HUES48 (cell line): ENCODE measurements around the gene PELO.
"Not testable (repeated sequence)": the region's sequence is repeated elsewhere in the genome, so short reads cannot be mapped to it uniquely, and the experiment has no call there.

Experiments used
- H3K27ac ChIP-seq: one replicate; pipeline ENCODE4 v1.7.0; 2013; ENCODE audit warnings: low read depth, low read length, inconsistent platforms
- H3K27me3 ChIP-seq: 2 replicates; pipeline ENCODE4 v1.6.1; 2013; ENCODE audit warnings: mild to moderate bottlenecking, low read length; ENCODE audit not compliant: control insufficient read depth, insufficient read depth
- H3K36me3 ChIP-seq: 2 replicates; pipeline ENCODE4 v1.6.1; 2013; ENCODE audit warnings: low read length; ENCODE audit not compliant: control insufficient read depth, insufficient read depth
- H3K4me1 ChIP-seq: 2 replicates; pipeline ENCODE4 v1.6.1; 2013; ENCODE audit warnings: mild to moderate bottlenecking, low read length; ENCODE audit not compliant: control insufficient read depth, insufficient read depth
- H3K4me3 ChIP-seq: 2 replicates; pipeline ENCODE4 v1.5.1; 2013; ENCODE audit warnings: mild to moderate bottlenecking, low read depth, low read length
- H3K9ac ChIP-seq: 2 replicates; pipeline ENCODE4 v1.6.1; 2013; ENCODE audit warnings: mild to moderate bottlenecking, low read depth, low read length, moderate library complexity
- H3K9me3 ChIP-seq: 2 replicates; pipeline ENCODE4 v1.6.1; 2013; ENCODE audit warnings: low read length; ENCODE audit not compliant: control insufficient read depth, insufficient read depth

Gene PELO

GRCh38 chr5:52810426-52810825 lies 22.7 kb downstream of the PELO start:
- Histone ChIP-seq H3K9ac (no peak overlapping the region), H3K27ac (no peak overlapping the region), H3K4me1 (no peaks in the 10 kb centered on the region; the same call in 1 of the 2 replicates)

DNA sequence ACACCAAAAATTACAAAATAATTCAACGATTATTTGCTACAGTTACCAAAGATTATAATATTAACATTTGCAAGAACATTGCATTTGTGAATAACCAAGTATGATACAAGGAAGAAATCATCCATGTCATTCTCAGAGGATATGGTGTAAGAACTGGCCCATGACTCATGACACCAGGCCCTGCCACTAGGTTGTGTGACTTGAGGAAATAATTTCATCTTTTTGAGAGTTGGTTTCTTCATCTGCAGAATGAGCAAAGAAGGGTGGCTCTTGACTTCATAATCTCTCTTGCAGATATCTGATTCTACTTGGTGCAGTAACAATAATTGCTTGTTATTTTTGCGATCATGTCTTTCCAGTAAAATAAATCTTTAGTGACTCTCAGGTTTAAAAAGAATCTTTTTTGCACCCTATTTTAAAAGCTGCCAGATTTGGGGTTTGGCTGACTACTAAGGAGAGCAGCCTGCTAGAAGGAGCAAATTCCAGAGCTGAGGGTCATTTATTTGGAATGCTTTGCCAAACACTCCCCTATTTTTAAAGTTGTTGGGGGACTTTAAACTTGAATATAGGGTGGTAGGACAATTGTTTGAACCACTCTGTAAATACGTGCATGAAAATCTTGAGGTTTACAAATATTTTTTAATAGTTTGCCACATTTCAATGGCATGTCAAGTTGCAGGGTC lies 23.5 kb downstream of the PELO start:
- H3K36me3 ChIP-seq, result no peaks in the 10 kb centered on the region
- no peaks in the 10 kb centered on the region for H3K9me3 ChIP-seq
- no peak overlapping the region for H3K9ac ChIP-seq
- H3K27ac ChIP-seq, result no peak overlapping the region
- no peaks in the 10 kb centered on the region for H3K27me3 ChIP-seq
- H3K4me1 ChIP-seq, result no peaks in the 10 kb centered on the region; the same call in 1 of the 2 replicates
- no peak overlapping the region for H3K4me3 ChIP-seq

More at GRCh38 chr5:52810426-52810825, 22.7 kb downstream of the PELO start:
- Histone ChIP-seq H3K36me3 (no peaks in the 10 kb centered on the region), H3K27me3 (no peaks in the 10 kb centered on the region), H3K9me3 (no peaks in the 10 kb centered on the region), H3K4me3 (no peak overlapping the region)

- Histone ChIP-seq H3K27ac (no peak overlapping the region), H3K27me3 (no peaks in the 10 kb centered on the region), H3K9me3 (no peaks in the 10 kb centered on the region), H3K9ac (no peak overlapping the region), H3K4me3 (no peak overlapping the region), H3K4me1 (peaks cover 17% of the 10 kb centered on the region), H3K36me3 (no peaks in the 10 kb centered on the region)
These were observed 26.8 kb downstream of the PELO start for GRCh38 chr5:52814352-52815148.

GRCh38 chr5:52817818-52818217 lies 30.1 kb downstream of the PELO start:
- H3K4me1 ChIP-seq, result peaks cover 17% of the 10 kb centered on the region
- H3K36me3 ChIP-seq, result no peaks in the 10 kb centered on the region
- H3K9me3 ChIP-seq, result no peaks in the 10 kb centered on the region
- H3K27me3 ChIP-seq, result no peaks in the 10 kb centered on the region
- no peak overlapping the region for H3K9ac ChIP-seq
- H3K27ac ChIP-seq, result no peak overlapping the region
- no peak overlapping the region for H3K4me3 ChIP-seq

GRCh38 chr5:52818360-52818759 lies 30.6 kb downstream of the PELO start:
- no peaks in the 10 kb centered on the region for H3K9me3 ChIP-seq
- H3K9ac ChIP-seq, result no peak overlapping the region
- no peaks in the 10 kb centered on the region for H3K27me3 ChIP-seq
- peaks cover 17% of the 10 kb centered on the region for H3K4me1 ChIP-seq
- no peak overlapping the region for H3K4me3 ChIP-seq
- H3K27ac ChIP-seq, result no peak overlapping the region
- no peaks in the 10 kb centered on the region for H3K36me3 ChIP-seq

DNA sequence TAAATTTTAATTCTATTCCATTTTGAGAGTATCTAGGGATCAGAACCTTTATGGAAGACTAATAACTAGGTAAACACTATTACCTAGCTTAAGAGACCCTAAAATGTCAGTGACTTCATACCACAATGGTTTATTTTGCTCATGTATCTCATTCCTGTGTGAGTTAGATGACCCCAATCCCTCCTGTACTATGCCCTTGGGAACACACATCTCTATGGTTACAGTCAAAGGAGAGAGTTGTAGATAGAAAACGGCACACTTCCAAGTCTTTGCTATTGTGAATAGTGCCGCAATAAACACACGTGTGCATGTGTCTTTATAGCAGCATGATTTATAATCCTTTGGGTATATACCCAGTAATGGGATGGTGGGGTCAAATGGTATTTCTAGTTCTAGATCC lies 31.1 kb downstream of the PELO start:
- H3K27me3 ChIP-seq, H3K9ac ChIP-seq, H3K36me3 ChIP-seq, H3K9me3 ChIP-seq, H3K27ac ChIP-seq, H3K4me3 ChIP-seq: not testable (repeated sequence)
- H3K4me1 ChIP-seq, result peaks cover 17% of the 10 kb centered on the region

DNA sequence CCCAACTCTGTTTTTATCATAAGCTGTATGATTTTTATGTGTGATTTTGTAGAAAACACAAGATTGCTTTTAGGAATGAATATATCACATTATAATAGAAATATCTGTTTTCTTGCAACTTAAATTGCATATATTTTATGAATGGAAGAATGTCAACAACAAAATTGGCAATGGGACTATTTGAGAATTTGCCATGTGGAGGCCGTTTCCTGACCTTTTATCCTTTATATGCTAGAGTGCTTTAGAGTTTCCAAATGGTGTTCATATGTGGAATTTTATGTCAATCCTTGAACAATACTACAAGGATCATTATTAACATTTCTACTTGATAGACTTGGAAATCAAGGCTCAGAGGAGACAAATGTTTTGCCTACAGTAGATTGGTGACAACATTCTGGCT lies 34.2 kb downstream of the PELO start:
- Histone ChIP-seq H3K4me1 (peaks cover 17% of the 10 kb centered on the region), H3K27ac (no peak overlapping the region), H3K36me3 (no peaks in the 10 kb centered on the region), H3K9ac (no peak overlapping the region), H3K27me3 (no peaks in the 10 kb centered on the region), H3K4me3 (no peak overlapping the region), H3K9me3 (no peaks in the 10 kb centered on the region)

- Histone ChIP-seq H3K9me3 (no peaks in the 10 kb centered on the region), H3K4me3 (no peak overlapping the region), H3K36me3 (no peaks in the 10 kb centered on the region), H3K27me3 (no peaks in the 10 kb centered on the region), H3K4me1 (peaks cover 14% of the 10 kb centered on the region), H3K9ac (no peak overlapping the region), H3K27ac (no peak overlapping the region)
These were observed 34.7 kb downstream of the PELO start for GRCh38 chr5:52822437-52822836.

GRCh38 chr5:52824827-52825226 lies 37.1 kb downstream of the PELO start:
- Histone ChIP-seq H3K9me3 (no peaks in the 10 kb centered on the region), H3K4me3 (no peak overlapping the region), H3K27me3 (no peaks in the 10 kb centered on the region), H3K36me3 (no peaks in the 10 kb centered on the region), H3K27ac (no peak overlapping the region), H3K4me1 (no peaks in the 10 kb centered on the region), H3K9ac (no peak overlapping the region)

DNA sequence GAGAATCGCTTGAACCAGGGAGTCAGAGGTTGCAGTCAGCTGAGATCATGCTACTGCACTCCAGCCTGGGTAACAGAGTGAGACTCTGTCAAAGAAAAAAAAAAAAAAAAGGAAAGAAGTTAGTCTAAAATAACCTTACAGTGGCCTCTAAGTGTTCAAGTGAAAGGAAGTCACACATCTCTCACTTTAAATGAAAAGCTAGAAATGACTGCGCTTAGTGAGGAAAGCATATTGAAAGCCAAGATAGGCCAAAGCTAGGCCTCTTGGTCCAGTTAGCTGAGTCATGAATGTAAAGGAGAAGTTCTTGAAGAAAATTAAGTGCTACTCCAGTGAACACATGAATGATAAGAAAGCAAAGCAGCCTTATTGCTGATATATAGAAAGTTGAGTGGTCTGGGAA lies 38.1 kb downstream of the PELO start:
- H3K4me1 ChIP-seq, result no peaks in the 10 kb centered on the region
- no peaks in the 10 kb centered on the region for H3K36me3 ChIP-seq
- H3K9me3 ChIP-seq, result no peaks in the 10 kb centered on the region
- no peak overlapping the region for H3K4me3 ChIP-seq
- H3K27me3 ChIP-seq, result no peaks in the 10 kb centered on the region
- H3K9ac ChIP-seq, result no peak overlapping the region
- no peak overlapping the region for H3K27ac ChIP-seq

GRCh38 chr5:52827815-52828214 lies 40.1 kb downstream of the PELO start:
- Histone ChIP-seq H3K27me3 (no peaks in the 10 kb centered on the region), H3K9me3 (no peaks in the 10 kb centered on the region), H3K36me3 (no peaks in the 10 kb centered on the region), H3K9ac (no peak overlapping the region), H3K27ac (no peak overlapping the region), H3K4me1 (no peaks in the 10 kb centered on the region), H3K4me3 (no peak overlapping the region)
